Spleen (tissue), 11 donors: Measurements from ENCODE around the gene CYP26A1. TPM values are rescaled to one million over a fixed set of nuclear protein-coding genes. Genes with fewer than 3 reads are reported as not detected.

Source experiments
- DNase-seq: peaks from one replicate; pipeline ENCODE4 v3.0.0-alpha.2; 2020
- H3K27ac ChIP-seq, 8 donors: fragments of 200-600 bp; sonication (generic) in 7 of 8; 1 replicate in 4 of 8; 2 replicates in 4 of 8; pipeline versions ENCODE4 v1.5.0 to v1.8.0; 2016 to 2021; ENCODE audit warnings: inconsistent platforms in 4 of 8, mild to moderate bottlenecking in 4 of 8, moderate library complexity in 1 of 8
- H3K27me3 ChIP-seq, 7 donors: fragments of 200-600 bp; sonication (generic) in 6 of 7; replicated peaks in 1 of 7; 1 replicate in 4 of 7; 2 replicates in 3 of 7; pipeline versions ENCODE4 v1.5.0 to v1.8.0; 2016 to 2021; ENCODE audit warnings: inconsistent platforms in 3 of 7, mild to moderate bottlenecking in 1 of 7
- H3K36me3 ChIP-seq, 6 donors: fragments of 200-600 bp; sonication (generic) in 5 of 6; 1 replicate in 4 of 6; 2 replicates in 2 of 6; pipeline versions ENCODE4 v1.5.0 to v1.8.0; 2016 to 2021; ENCODE audit warnings: inconsistent platforms in 2 of 6
- H3K4me1 ChIP-seq, 6 donors: fragments of 200-600 bp; sonication (generic) in 5 of 6; 1 replicate in 3 of 6; 2 replicates in 3 of 6; pipeline versions ENCODE4 v1.5.0 to v1.8.0; 2016 to 2021; ENCODE audit warnings: inconsistent platforms in 3 of 6
- H3K4me3 ChIP-seq, 8 donors: fragments of 200-600 bp; sonication (generic) in 7 of 8; 1 replicate in 4 of 8; 2 replicates in 4 of 8; pipeline versions ENCODE4 v1.5.0 to v1.8.0; 2016 to 2021; ENCODE audit warnings: inconsistent platforms in 4 of 8, mild to moderate bottlenecking in 4 of 8, moderate library complexity in 2 of 8
- H3K9me3 ChIP-seq, 8 donors: fragments of 200-600 bp; sonication (generic) in 7 of 8; 1 replicate in 4 of 8; 2 replicates in 4 of 8; pipeline versions ENCODE4 v1.5.0 to v1.8.0; 2016 to 2021; ENCODE audit warnings: inconsistent platforms in 4 of 8
- CTCF ChIP-seq, 11 experiments: fragments of 200-600 bp in 7 of 11; fragments of 450-650 bp in 4 of 11; sonication (generic) in 4 of 11; IDR thresholded peaks in 8 of 11; conservative IDR thresholded peaks in 3 of 11; 1 replicate in 7 of 11; 2 replicates in 4 of 11; pipeline versions ENCODE4 v1.4.0 to v1.8.0; 2016 to 2021; ENCODE audit warnings: antibody characterized with exemption in 11 of 11, inconsistent platforms in 4 of 11, mild to moderate bottlenecking in 1 of 11
- POLR2A ChIP-seq, 3 donors: fragments of 450-650 bp; IDR thresholded peaks; one replicate each; pipeline ENCODE4 v1.5.1; 2017; ENCODE audit warnings: antibody characterized with exemption in 3 of 3, mild to moderate bottlenecking in 1 of 3
- POLR2AphosphoS5 ChIP-seq, 3 donors: sonication (generic); formaldehyde crosslinking; IDR thresholded peaks; one replicate each; pipeline ENCODE4 v1.5.1; 2017; ENCODE audit warnings: antibody characterized with exemption in 3 of 3
- WGBS, 5 donors: extraction: QIAGEN DNeasy Blood & Tissue Kit in 3 of 5; methylation state at CpG; one replicate each; pipeline versions ENCODE4 v1.1.5 to v1.1.7; 2013 to 2018; 5-methylcytosine and 5-hydroxymethylcytosine counted together
- intact Hi-C: fragments of 100-400 bp; cut with DNase I; formaldehyde crosslinking; loops from one replicate; pipeline ENCODE4 v1.15.0; 2023; ENCODE audit warnings: low total_unique reads
- polyA plus RNA-seq, 3 donors: library from polyadenylated mRNA; stranded (reverse); fragments of 200-250 nt; gene quantifications; one replicate each; pipeline ENCODE4 v1.2.1, GENCODE V29; 2013
- total RNA-seq, 7 donors: library from RNA; depleted of rRNA in 3 of 7; stranded (reverse); fragments of >200 nt in 3 of 7; fragmentation: NEBNext Ultra II Directional in 4 of 7; extraction: Animal tissue kit (Norgen Biotek cat#: 25700) in 4 of 7; gene quantifications; one replicate each; pipeline versions ENCODE4 v1.1.0 to v1.2.1, GENCODE V29; 2016 to 2021
- donor health status: healthy with polysubstance abuse.
- donor health status: DM: no; HTN: no; CAD: no; lungs with moderate emphysema.
- donor health status: DM: no; HTN: no; CAD: no.
- donor health status: Bipolar disorder and iron deficiency.
- donor health status: healthy.
- donor health status: DM: no; HTN: no; CAD: no.
- donor health status: DM: yes; HTN: yes; CAD: no.

The CYP26A1 gene
- total and polyA plus RNA-seq, 10 donors, result 0.03 to 0.22 (median 0.20) TPM; not detected in 6

- no peak for DNase-seq
- peak overlapping the region in 4 of 8 donors; percentile 6 to 39 (median 20) for H3K27ac ChIP-seq
- H3K9me3 ChIP-seq, result peaks cover 6 to 36% (median 29%) of the 10 kb centered on the region in 8 donors
- no peaks in the 10 kb centered on the region for H3K36me3 ChIP-seq
- peaks cover 0 to 23% (median 9%) of the 10 kb centered on the region in 6 donors for H3K4me1 ChIP-seq
- intact Hi-C loops, result no loop called here
- H3K4me3 ChIP-seq, result no peak overlapping the region
- H3K27me3 ChIP-seq, result no peaks in the 10 kb centered on the region
- TF ChIP-seq POLR2A (IDR thresholded peaks at IDR 0.05) (no peak), POLR2AphosphoS5 (IDR thresholded peaks at IDR 0.05) (no peak), CTCF (IDR thresholded peaks at IDR 0.05 in 8 of 11, conservative IDR thresholded peaks at IDR 0.05 in 3 of 11) (no peak)
- WGBS, 5 donors, result 83 to 89% (median 87%) methylated on average over 5 of the region's 5 CpGs
These were observed 50.1 kb downstream of the CYP26A1 start for GRCh38 chr10:93123766-93124165.

GRCh38 chr10:93124580-93125318 lies 51.1 kb downstream of the CYP26A1 start:
- H3K9me3 ChIP-seq, result peaks cover 6 to 40% (median 29%) of the 10 kb centered on the region in 8 donors

GRCh38 chr10:93125966-93126365 lies 52.3 kb downstream of the CYP26A1 start:
- DNase-seq, result no peak
- Histone ChIP-seq H3K9me3 (peaks cover 6 to 40% (median 29%) of the 10 kb centered on the region in 8 donors), H3K4me1 (peaks cover 0 to 23% (median 9%) of the 10 kb centered on the region in 6 donors), H3K27ac (no peak overlapping the region), H3K4me3 (no peak overlapping the region), H3K27me3 (no peaks in the 10 kb centered on the region), H3K36me3 (no peaks in the 10 kb centered on the region)
- TF ChIP-seq CTCF (IDR thresholded peaks at IDR 0.05 in 8 of 11, conservative IDR thresholded peaks at IDR 0.05 in 3 of 11), result no peak
- no peak for TF ChIP-seq POLR2A (IDR thresholded peaks at IDR 0.05)
- no peak for TF ChIP-seq POLR2AphosphoS5 (IDR thresholded peaks at IDR 0.05)
- 80 to 92% (median 89%) methylated on average over 2 of the region's 2 CpGs for WGBS, 5 donors
- intact Hi-C loops, result no loop called here

More at GRCh38 chr10:93124580-93125318, 51.1 kb downstream of the CYP26A1 start:
- no peak for TF ChIP-seq POLR2AphosphoS5 (IDR thresholded peaks at IDR 0.05)
- no peak for TF ChIP-seq POLR2A (IDR thresholded peaks at IDR 0.05)
- TF ChIP-seq CTCF (IDR thresholded peaks at IDR 0.05 in 8 of 11, conservative IDR thresholded peaks at IDR 0.05 in 3 of 11), result no peak
- peak overlapping the region in 5 of 8 donors; percentile 20 to 39 (median 28) for H3K27ac ChIP-seq
- no peaks in the 10 kb centered on the region for H3K36me3 ChIP-seq
- H3K4me1 ChIP-seq, result peaks cover 0 to 23% (median 9%) of the 10 kb centered on the region in 6 donors
- no peak overlapping the region for H3K4me3 ChIP-seq
- DNase-seq, result no peak
- intact Hi-C loops, result no loop called here
- WGBS, 5 donors, result 42 to 49% (median 47%) methylated on average over 6 of the region's 6 CpGs
- H3K27me3 ChIP-seq, result no peaks in the 10 kb centered on the region

GRCh38 chr10:93126483-93127052 lies 52.9 kb downstream of the CYP26A1 start:
- Histone ChIP-seq H3K27me3 (no peaks in the 10 kb centered on the region), H3K4me3 (no peak overlapping the region), H3K36me3 (no peaks in the 10 kb centered on the region), H3K27ac (no peak overlapping the region), H3K4me1 (peaks cover 0 to 23% (median 9%) of the 10 kb centered on the region in 6 donors), H3K9me3 (peaks cover 6 to 40% (median 29%) of the 10 kb centered on the region in 8 donors)
- DNase-seq, result no peak
- intact Hi-C loops, result no loop called here
- 83 to 96% (median 88%) methylated on average over 2 of the region's 2 CpGs for WGBS, 5 donors
- TF ChIP-seq CTCF (IDR thresholded peaks at IDR 0.05 in 8 of 11, conservative IDR thresholded peaks at IDR 0.05 in 3 of 11) (peak in 1 of 11 experiments; percentile 9), POLR2AphosphoS5 (IDR thresholded peaks at IDR 0.05) (no peak), POLR2A (IDR thresholded peaks at IDR 0.05) (no peak)
